Kidney capillary endothelial cell (primary cell): ENCODE measurements around the gene MRPS17.
"Not testable (repeated sequence)": the region's sequence is repeated elsewhere in the genome, so short reads cannot be mapped to it uniquely, and the experiment has no call there.

Experiments used
- DNase-seq: peaks from one replicate; pipeline ENCODE4 v3.0.0-alpha.2; 2018; ENCODE audit warnings: low spot score

MRPS17 gene

DNA sequence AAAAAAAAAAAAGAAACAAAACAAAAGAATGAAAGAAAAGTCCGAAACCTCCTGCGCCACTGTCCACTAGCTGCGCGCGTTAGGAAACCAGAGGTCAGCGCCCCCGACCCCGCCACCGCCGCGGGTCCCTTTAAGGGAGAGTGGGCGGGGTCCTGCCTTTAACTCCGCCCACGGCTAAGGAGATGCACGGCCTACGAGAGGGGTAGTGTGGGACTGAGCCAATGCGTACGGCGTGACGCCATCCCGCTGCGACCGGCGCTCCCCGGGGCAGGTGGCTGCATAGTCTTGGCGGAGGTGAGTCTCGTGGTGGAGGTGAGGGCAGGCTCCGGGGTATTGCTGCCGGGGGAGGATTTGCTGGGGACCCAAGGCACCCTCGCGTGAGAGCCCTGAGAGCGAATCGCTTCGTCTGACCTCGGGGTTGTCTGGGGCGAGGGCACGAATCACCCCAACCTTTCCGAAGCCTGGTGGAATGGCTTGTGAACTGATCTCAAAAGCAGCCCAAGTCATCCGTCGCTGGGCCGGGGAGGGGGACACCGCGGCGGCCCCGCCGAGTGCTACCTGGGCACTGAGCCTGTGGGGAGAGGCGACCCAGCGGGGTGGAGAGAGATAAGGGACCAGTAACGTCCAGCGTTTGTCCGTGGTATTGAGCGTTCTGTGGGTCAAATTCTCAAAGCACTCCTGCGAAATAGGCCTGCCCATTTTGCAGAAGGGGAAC is at the start of gene MRPS17:
Gene MRPS17, plus strand, starts transcription at position 241 of the 715 bp plus-strand sequence. CDS start 1,319 bp downstream, outside the sequence.
- peak; percentile 68 for DNase-seq

DNA sequence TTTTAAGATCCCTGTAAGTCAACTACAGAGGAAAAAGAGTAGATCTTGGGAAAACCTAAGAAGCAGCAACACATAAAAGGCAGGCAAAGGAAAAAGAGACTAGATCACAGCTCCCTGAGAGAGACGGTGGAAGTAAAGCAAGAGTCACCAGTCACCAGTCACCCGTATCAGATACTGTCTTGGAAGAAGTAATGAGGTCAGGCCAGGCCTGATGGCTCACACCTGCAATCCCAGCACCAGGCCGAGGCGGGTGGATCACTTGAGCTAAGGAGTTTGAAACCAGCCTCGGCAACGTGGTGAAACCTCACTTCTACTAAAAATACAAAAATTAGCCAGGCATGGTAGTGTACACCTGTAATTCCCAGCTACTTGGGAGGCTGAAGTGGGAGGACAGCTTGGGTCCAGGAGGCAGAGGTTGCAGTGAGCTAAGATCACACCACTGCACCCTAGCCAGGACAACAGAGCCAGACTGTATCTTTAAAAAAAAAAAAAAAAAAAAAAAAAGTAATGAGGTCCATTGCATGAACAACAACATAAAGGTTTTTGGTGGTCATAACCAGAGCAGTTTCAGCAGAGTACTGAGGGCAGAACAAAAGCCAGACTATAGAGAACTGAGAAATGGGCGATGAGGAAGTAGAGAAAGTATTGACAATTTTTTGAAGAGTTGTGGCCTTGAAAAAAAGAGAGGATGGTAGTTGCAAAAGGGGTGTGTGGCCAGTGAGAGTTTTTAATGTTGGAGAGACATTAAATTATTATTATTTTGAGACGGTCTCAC is 47.5 kb upstream of the MRPS17 start:
- no peak for DNase-seq

GRCh38 chr7:55912748-55913158 is 38.9 kb upstream of the MRPS17 start:
- no peak for DNase-seq

- no peak for DNase-seq
These were observed 33.9 kb upstream of the MRPS17 start for GRCh38 chr7:55917771-55918170.

DNA sequence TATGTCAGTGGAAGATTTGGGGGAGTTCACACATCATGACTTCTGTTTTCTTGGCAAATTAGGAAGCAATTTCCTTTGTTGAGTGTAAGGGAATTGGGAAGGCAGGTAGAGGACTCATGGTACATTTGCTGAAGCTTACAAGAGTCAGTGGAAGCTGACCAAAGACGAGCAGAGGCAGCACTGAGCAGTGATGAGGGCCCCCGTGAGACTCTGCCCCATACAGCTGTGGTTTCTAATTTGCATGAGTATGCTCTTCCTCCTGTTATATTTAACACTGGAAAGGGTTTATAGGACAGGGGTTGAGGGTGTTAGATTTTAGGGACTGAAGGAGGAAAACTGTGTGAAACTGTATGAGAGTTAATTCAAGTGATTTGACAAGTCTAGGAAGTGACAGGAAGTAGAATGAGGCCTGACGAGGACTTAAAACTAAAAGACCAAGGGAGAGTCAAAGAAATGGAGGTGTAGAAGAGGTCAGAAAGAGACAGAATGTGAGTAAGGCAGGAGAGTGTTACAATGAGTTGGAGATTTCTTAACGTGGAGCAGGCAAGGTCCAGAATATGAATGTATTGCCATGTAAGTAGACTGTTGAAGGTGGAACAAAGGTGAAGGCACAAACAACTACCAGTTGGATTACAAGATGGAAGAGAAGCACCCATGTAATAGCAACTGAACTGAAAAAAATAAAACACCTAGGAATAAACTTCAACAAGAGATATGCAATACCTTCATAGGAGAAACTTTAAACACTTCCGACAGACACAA is 23.5 kb upstream of the MRPS17 start:
- DNase-seq = no peak

- DNase-seq = no peak
These were observed 20.1 kb upstream of the MRPS17 start for GRCh38 chr7:55931421-55932151.

GRCh38 chr7:55939514-55940123 is 12.1 kb upstream of the MRPS17 start:
- no peak for DNase-seq

GRCh38 chr7:55946545-55946944 is 5.1 kb upstream of the MRPS17 start:
- no peak for DNase-seq

DNA sequence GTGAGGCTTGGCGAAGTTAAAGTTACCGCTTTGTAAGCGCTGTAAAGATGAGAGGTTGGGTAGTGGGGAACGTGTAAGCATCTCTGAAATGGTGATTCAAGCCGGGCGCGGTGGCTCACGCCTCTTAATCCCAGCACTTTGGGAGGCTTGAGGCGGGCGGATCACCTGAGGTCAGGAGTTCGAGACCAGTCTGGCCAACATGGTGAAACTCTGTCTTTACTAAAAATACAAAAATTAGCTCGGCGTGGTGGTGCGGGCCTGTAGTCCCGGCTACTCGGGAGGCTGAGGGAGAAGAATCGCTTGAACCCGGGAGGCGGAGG is 635 bp downstream of the MRPS17 start:
- not testable (repeated sequence) for DNase-seq

DNA sequence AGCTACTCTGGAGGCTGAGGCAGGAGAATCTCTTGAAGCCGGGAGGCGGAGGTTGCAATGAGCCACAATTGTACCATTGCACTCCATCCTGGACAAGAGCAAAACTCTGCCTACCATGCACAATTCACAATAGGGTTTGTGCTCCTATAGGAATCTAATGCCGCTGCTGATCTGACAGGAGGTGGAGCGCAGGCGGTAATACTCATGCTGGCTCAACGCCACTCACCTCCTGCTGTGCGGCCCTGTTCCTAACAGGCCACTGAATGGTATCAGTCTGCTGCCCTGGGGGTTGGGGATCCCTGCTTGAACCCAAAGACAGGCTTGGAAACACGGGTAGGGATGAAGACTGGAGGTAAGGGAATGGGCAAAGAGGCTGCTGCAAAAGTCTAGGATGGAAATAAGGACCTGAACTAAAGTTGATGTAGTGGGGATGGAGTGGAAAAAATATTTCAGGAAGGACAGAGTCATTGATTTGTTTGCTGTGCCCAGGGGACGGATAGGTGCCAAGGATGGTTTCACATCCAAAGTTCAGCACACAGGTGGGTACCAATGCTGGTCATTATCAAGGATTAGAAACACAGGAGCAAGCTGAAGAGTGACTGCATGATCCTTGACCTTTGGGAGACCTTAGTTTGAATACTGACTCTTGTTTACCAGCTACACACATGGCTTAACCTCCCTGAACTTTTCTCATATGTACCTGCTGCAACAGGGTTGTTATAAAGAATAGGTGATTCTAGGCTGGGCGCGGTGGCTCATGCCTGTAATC is 2.2 kb downstream of the MRPS17 start:
- DNase-seq = no peak

GRCh38 chr7:55957190-55957589 is 5.5 kb downstream of the MRPS17 start:
- DNase-seq = no peak

DNA sequence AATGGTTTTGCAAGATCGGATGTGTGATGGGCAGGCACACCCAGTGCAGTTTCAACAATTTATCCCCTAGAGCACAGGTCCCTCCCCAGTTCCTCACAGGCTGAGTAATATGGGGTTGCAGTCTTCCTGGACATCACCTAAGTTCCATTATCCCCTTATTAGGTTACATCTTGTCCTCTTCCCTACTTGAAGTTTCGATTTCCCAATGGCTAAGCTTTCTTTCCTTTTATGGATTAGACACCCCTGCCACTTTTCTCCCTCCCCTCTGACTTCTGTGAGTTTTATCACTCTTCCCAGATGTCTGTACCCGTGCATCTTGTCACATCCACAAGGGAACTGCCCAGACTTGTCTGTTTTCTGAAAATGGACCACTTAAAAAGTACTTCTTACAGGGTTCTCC is 10.3 kb downstream of the MRPS17 start:
- no peak for DNase-seq

DNA sequence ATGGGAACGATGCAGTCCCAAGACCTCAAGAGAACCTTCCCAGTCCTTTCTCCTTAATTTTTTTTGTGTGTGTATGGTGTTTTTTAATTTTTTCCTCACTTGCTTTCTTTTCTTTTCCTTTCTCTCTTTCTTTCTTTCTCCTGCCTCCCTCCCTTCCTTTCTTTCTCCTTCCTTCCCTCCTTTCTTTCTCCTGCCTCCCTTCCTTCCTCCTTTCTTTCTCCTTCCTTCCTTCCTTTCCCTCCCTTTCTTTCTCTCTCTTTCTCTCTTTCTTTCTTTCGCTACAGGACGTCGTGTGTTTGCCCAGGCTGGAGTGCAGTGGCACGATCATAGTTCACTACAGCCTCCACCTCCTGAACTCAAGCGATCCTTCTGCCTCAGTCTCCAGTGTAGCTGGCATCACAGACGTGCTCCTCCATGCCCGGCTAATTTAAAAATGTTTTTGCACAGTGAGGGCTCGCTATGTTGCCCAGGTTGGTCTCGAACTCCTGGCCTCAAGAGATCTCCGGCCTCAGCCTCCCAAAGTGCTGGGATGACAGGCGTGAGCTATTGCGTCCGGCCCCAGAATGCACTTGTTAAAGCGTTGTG is 12.0 kb downstream of the MRPS17 start:
- no peak for DNase-seq

DNA sequence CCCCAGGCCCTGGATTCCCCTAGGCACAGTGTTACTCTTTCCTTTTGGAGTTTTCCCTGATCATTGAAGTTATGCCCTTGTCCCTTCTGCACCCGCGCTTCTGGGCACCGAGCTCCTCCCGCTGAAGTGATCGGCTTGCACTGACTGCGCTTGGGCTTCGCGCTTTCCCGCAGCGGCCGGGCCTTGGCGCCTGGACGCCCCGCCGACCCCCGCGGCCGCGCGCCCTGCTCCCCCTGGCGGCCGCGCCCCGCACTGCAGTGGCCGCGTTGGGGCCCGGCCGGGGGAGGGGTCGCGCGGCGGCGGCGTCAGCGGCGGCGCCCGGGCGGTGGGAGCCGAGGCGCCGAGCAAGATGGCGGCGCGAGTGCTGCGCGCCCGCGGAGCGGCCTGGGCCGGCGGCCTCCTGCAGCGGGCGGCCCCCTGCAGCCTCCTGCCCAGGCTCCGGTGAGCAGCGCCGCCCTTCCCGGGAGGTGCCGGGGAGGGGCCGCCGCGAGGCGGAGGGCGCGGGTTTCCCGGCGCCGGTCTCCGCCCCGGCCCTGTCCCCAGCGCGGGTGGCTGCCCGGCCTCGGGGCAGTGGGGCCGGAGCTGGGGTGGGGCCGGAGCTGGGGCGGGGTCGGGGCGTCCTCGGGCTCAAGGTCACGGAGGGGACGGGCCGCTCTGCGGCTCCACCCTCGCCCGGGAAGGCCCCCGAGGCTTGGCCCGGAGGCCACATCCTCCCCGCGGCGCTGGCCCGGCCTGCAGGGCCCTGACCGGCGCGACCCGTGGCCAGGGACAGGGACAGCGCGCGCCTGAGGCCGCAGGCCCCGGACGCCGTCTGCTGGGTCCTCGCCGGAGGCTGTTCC is 12.8 kb downstream of the MRPS17 start, which contains the start of gene NIPSNAP2:
Gene NIPSNAP2, plus strand, starts transcription at position 325 of the 839 bp plus-strand sequence. Its CDS starts 25 bp downstream, at position 350.
- peak; percentile 73 for DNase-seq

- DNase-seq = peak; percentile 10
These were observed 13.4 kb downstream of the MRPS17 start for GRCh38 chr7:55965100-55965470.

DNA sequence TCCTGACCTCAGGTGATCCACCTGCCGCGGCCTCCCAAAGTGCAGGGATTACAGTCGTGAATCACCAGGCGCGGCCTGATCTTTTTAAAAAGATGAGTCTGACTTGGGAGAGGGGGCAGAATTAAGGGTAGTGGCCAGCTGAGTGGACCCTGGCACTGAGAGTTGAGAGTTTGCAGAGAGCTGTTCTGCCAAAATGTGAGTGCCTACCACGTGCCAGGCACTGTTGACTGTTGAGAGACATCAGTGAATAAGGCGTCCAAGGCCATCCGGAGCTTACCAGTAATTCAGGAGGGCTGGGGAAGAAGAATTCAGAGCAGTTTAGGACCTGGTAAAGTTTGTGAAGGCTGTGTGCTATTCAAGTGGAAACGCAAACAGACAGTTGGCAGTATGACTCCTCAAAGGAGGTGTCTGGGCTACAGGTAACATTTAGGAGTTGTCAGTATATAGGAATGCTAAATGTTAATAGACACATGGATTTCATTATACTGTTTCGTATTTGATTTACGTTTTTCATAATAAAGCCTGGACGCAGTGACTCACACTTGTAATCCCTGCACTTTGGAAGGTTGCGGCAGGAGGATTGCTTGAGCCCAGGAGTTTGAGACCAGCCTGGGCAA is 14.2 kb downstream of the MRPS17 start:
- DNase-seq = no peak

- DNase-seq = no peak
These were observed 15.2 kb downstream of the MRPS17 start for GRCh38 chr7:55966851-55967250.

DNA sequence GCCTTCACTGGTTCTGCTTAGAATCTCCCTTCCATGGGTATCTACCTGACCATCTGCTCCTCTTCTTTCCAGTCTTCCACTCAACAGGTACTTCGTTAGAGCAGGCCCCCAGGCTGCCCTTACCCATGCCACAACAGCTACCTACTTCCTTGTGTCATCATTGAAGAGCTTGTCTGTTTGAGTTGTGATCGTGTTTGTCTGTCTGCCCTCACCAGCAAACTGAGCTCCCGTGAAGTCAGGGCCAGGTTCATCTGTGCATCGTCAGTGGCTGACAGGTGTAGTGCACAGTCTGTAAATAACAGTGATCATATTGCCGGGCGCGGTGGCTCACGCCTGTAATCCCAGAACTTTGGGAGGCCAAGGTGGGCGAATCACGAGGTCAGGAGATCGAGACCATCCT is 17.7 kb downstream of the MRPS17 start:
- no peak for DNase-seq

- no peak for DNase-seq
These were observed 18.9 kb downstream of the MRPS17 start for GRCh38 chr7:55970561-55970960.
